Mesenchymal stem cell (in vitro differentiated cells and primary cell): Measurements from ENCODE around the gene RIPK1.

ENCODE experiments used
- DNase-seq: peaks from one replicate; pipeline ENCODE4 v3.0.0-alpha.2; 2013
- H2AFZ ChIP-seq: one replicate; pipeline ENCODE4 v1.6.1; 2013; ENCODE audit warnings: low read depth, mild to moderate bottlenecking, control low read depth, inconsistent platforms, low read length, moderate library complexity
- H2AK5ac ChIP-seq: 2 replicates; pipeline ENCODE4 v1.6.1; 2013; ENCODE audit warnings: low read length, moderate library complexity, mild to moderate bottlenecking, inconsistent platforms; ENCODE audit not compliant: severe bottlenecking
- H2BK120ac ChIP-seq: one replicate; pipeline ENCODE4 v1.6.1; 2013; ENCODE audit warnings: low read depth, mild to moderate bottlenecking, inconsistent platforms, low read length, moderate library complexity
- H2BK12ac ChIP-seq, 2 experiments: one replicate each; pipeline ENCODE4 v1.6.1; 2013; ENCODE audit warnings: inconsistent platforms in 2 of 2, low read length in 2 of 2, mild to moderate bottlenecking in 2 of 2, moderate library complexity in 2 of 2, control low read depth in 1 of 2
- H2BK15ac ChIP-seq: one replicate; pipeline ENCODE4 v1.6.1; 2013; ENCODE audit warnings: mild to moderate bottlenecking, low read depth, inconsistent platforms; ENCODE audit not compliant: poor library complexity, severe bottlenecking
- H2BK5ac ChIP-seq: 2 replicates; pipeline ENCODE4 v1.6.1; 2013; ENCODE audit warnings: low read depth, mild to moderate bottlenecking, low read length, control low read depth, inconsistent platforms; ENCODE audit not compliant: poor library complexity, severe bottlenecking
- H3K14ac ChIP-seq, 2 experiments: one replicate each; pipeline ENCODE4 v1.6.1; 2013; ENCODE audit warnings: inconsistent platforms in 2 of 2, low read length in 2 of 2, control low read depth in 1 of 2, mild to moderate bottlenecking in 1 of 2, moderate library complexity in 1 of 2
- H3K18ac ChIP-seq, 2 experiments: one replicate each; pipeline ENCODE4 v1.6.1; 2013; ENCODE audit warnings: inconsistent platforms in 2 of 2, low read length in 2 of 2, control low read depth in 1 of 2, low read depth in 1 of 2, mild to moderate bottlenecking in 1 of 2
- H3K23ac ChIP-seq, 2 experiments: one replicate each; pipeline ENCODE4 v1.6.1; 2013; ENCODE audit warnings: inconsistent platforms in 2 of 2, low read length in 2 of 2, mild to moderate bottlenecking in 2 of 2, moderate library complexity in 2 of 2, control low read depth in 1 of 2
- H3K27ac ChIP-seq: 2 replicates; pipeline ENCODE4 v1.5.1; 2013; ENCODE audit warnings: mild to moderate bottlenecking, moderate library complexity, low read length, control low read depth, inconsistent platforms; ENCODE audit not compliant: poor library complexity, severe bottlenecking
- H3K27me3 ChIP-seq, 2 experiments: 2 replicates each; pipeline versions ENCODE4 v1.6.1 to v1.7.0; 2013; ENCODE audit warnings: low read length in 2 of 2, mild to moderate bottlenecking in 2 of 2, moderate library complexity in 2 of 2, control low read depth in 1 of 2, inconsistent platforms in 1 of 2; ENCODE audit not compliant: control insufficient read depth in 1 of 2, insufficient read depth in 1 of 2
- H3K36me3 ChIP-seq, 2 experiments: 2 replicates each; pipeline versions ENCODE4 v1.6.1 to v1.7.0; 2013; ENCODE audit warnings: low read length in 2 of 2, control low read depth in 1 of 2, inconsistent platforms in 1 of 2, low read depth in 1 of 2, mild to moderate bottlenecking in 1 of 2; ENCODE audit not compliant: insufficient read depth in 2 of 2, control insufficient read depth in 1 of 2
- H3K4ac ChIP-seq, 2 experiments: one replicate each; pipeline ENCODE4 v1.6.1; 2013; ENCODE audit warnings: inconsistent platforms in 2 of 2, low read length in 2 of 2, mild to moderate bottlenecking in 2 of 2, moderate library complexity in 2 of 2, control low read depth in 1 of 2, low read depth in 1 of 2
- H3K4me1 ChIP-seq: 2 replicates; pipeline ENCODE4 v1.6.1; 2013; ENCODE audit warnings: low read depth, low read length, control low read depth; ENCODE audit not compliant: control insufficient read depth, insufficient read depth
- H3K4me2 ChIP-seq: 2 replicates; pipeline ENCODE4 v1.6.1; 2013; ENCODE audit warnings: low read length, mild to moderate bottlenecking, inconsistent platforms; ENCODE audit not compliant: poor library complexity, severe bottlenecking
- H3K4me3 ChIP-seq, 2 experiments: 2 replicates each; pipeline versions ENCODE4 v1.5.1 to v1.7.0; 2013; ENCODE audit warnings: low read length in 2 of 2, mild to moderate bottlenecking in 2 of 2, control low read depth in 1 of 2, low read depth in 1 of 2; ENCODE audit not compliant: insufficient read depth in 1 of 2
- H3K79me1 ChIP-seq: replicated peaks from 2 replicates; pipeline ENCODE4 v1.6.1; 2013; ENCODE audit warnings: mild to moderate bottlenecking, control low read depth, low read length, inconsistent platforms; ENCODE audit not compliant: poor library complexity, severe bottlenecking
- H3K9ac ChIP-seq: 2 replicates; pipeline ENCODE4 v1.7.0; 2013; ENCODE audit warnings: mild to moderate bottlenecking, low read length, moderate library complexity
- H3K9me3 ChIP-seq: 2 replicates; pipeline ENCODE4 v1.7.0; 2013; ENCODE audit warnings: mild to moderate bottlenecking, low read length; ENCODE audit not compliant: control insufficient read depth
- H4K8ac ChIP-seq: one replicate; pipeline ENCODE4 v1.6.1; 2013; ENCODE audit warnings: inconsistent platforms, mild to moderate bottlenecking, low read length, moderate library complexity
- H4K91ac ChIP-seq: one replicate; pipeline ENCODE4 v1.6.1; 2013; ENCODE audit warnings: mild to moderate bottlenecking, low read length, inconsistent platforms
- WGBS: methylation state at CpG from one replicate; pipeline ENCODE4 v1.1.7; 2013; ENCODE audit warnings: mixed read lengths; 5-methylcytosine and 5-hydroxymethylcytosine counted together

RIPK1 gene

DNA sequence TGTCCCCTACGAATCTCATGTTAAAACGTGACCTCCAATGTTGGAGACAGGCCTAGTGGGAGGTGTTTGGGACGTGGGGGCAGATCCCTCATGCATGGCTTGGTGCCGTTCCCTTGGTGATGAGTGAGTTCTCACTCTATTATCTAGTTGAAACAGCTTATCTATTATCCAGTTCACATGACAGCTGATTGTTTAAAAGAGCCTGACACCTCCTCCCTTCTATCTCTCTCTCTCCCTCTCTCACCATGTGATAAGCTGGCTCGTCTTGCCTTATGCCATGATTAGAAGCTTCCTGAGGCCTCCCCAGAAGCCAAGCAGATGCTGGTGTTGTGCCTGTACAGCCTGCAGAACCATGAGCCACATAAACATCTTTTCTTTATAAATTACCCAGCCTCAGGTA is 32.9 kb upstream of the RIPK1 start:
- no peaks in the 10 kb centered on the region for H3K27me3 ChIP-seq
- no peak overlapping the region for H3K4me3 ChIP-seq
- H4K8ac ChIP-seq: no peak overlapping the region
- H3K4me1 ChIP-seq: no peaks in the 10 kb centered on the region
- no peaks in the 10 kb centered on the region for H3K79me1 ChIP-seq
- no peak overlapping the region for H3K14ac ChIP-seq
- WGBS: 71% methylated on average over 4 of the region's 5 CpGs
- no peak overlapping the region for H2BK120ac ChIP-seq
- H2BK15ac ChIP-seq: no peak overlapping the region
- no peak overlapping the region for H4K91ac ChIP-seq
- no peaks in the 10 kb centered on the region for H3K36me3 ChIP-seq
- H3K9me3 ChIP-seq: no peaks in the 10 kb centered on the region
- no peak overlapping the region for H2AFZ ChIP-seq
- no peak overlapping the region for H2BK5ac ChIP-seq
- DNase-seq: no peak
- no peak overlapping the region for H3K4ac ChIP-seq
- no peak overlapping the region for H2BK12ac ChIP-seq
- no peak overlapping the region for H3K4me2 ChIP-seq
- H2AK5ac ChIP-seq: no peak overlapping the region
- no peak overlapping the region for H3K23ac ChIP-seq
- no peak overlapping the region for H3K9ac ChIP-seq
- H3K18ac ChIP-seq: no peak overlapping the region
- H3K27ac ChIP-seq: no peak overlapping the region

- Histone ChIP-seq H3K18ac (no peak overlapping the region), H3K27ac (no peak overlapping the region), H2BK5ac (no peak overlapping the region), H4K8ac (no peak overlapping the region), H2BK12ac (no peak overlapping the region), H3K4me3 (no peak overlapping the region), H3K4ac (no peak overlapping the region), H2AK5ac (no peak overlapping the region), H3K4me1 (no peaks in the 10 kb centered on the region), H3K14ac (no peak overlapping the region), H3K9me3 (no peaks in the 10 kb centered on the region), H3K79me1 (no peaks in the 10 kb centered on the region), H2BK120ac (no peak overlapping the region), H3K4me2 (no peak overlapping the region), H3K23ac (no peak overlapping the region), H2BK15ac (no peak overlapping the region), H3K36me3 (no peaks in the 10 kb centered on the region), H3K27me3 (no peaks in the 10 kb centered on the region), H4K91ac (no peak overlapping the region), H2AFZ (no peak overlapping the region), H3K9ac (no peak overlapping the region)
- 85% methylated on average over 19 of the region's 19 CpGs for WGBS
- no peak for DNase-seq
Measured at GRCh38 chr6:3036861-3037637, 31.2 kb upstream of the RIPK1 start.

DNA sequence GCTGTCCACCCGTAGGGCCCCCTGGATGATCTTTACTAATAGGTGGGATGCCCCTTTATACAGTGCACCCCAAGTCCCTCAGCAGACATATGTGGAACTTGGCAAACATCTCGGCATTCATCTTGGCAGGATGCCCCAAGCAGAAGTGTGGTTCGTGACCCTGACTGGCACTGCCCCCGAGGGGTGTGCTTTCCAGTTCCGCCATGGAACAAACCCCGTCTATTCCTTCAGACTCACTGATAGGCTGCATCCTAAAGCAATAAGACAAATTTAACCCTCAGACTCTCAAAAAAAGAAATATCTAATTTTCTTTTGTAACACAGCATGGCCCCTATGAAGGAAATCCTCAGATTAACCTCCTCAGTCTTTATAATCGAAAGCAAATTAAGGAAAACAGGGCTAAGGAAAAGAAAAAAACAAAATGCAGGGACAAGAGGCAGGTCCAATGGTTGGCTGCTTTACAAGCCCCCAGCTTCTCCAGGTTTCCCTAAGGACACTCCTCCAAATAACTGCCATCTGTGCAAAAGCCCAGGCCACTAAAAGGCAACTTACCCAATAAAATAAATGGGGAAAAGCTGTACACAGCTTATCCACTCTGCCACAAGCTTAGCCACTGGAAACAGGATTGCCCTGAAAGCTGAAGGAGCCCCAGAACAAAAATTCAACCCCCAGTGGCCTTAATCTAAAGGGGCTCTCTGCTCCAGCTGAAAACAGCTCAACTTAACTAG is 30.5 kb upstream of the RIPK1 start:
- no peaks in the 10 kb centered on the region for H3K79me1 ChIP-seq
- H2AK5ac ChIP-seq: no peak overlapping the region
- H3K27ac ChIP-seq: no peak overlapping the region
- H3K4me2 ChIP-seq: no peak overlapping the region
- no peak overlapping the region for H3K18ac ChIP-seq
- H3K4me1 ChIP-seq: no peaks in the 10 kb centered on the region
- H3K36me3 ChIP-seq: no peaks in the 10 kb centered on the region
- H3K27me3 ChIP-seq: no peaks in the 10 kb centered on the region
- H3K23ac ChIP-seq: no peak overlapping the region
- no peak overlapping the region for H3K4me3 ChIP-seq
- no peak overlapping the region for H2AFZ ChIP-seq
- H3K9me3 ChIP-seq: no peaks in the 10 kb centered on the region
- H2BK15ac ChIP-seq: no peak overlapping the region
- no peak overlapping the region for H4K91ac ChIP-seq
- H3K9ac ChIP-seq: no peak overlapping the region
- H3K4ac ChIP-seq: no peak overlapping the region
- H2BK12ac ChIP-seq: no peak overlapping the region
- 96% methylated on average over 7 of the region's 7 CpGs for WGBS
- H3K14ac ChIP-seq: no peak overlapping the region
- H4K8ac ChIP-seq: no peak overlapping the region
- no peak overlapping the region for H2BK120ac ChIP-seq
- H2BK5ac ChIP-seq: no peak overlapping the region
- DNase-seq: no peak

DNA sequence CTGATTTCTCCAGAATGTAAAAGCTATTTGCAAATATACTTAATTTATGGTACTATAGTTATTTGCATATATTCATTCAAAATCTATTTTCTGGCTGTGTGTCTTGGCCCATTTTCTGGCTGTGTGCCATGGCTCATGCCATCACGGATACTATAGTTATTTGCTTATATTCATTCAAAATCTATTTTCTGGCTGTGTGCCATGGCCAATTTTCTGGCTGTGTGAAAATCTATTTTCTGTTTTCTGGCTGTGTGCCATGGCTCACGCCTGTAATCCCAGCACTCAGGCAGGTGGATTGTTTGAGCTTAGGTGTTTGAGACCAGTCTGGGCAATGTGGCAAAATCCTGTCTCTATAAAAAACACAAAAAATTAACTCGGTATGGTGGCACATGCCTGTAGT is 28.9 kb upstream of the RIPK1 start:
- no peak overlapping the region for H3K9ac ChIP-seq
- no peak overlapping the region for H2BK5ac ChIP-seq
- H3K4me1 ChIP-seq: no peaks in the 10 kb centered on the region
- 100% methylated on average over 2 of the region's 3 CpGs for WGBS
- H3K27me3 ChIP-seq: no peaks in the 10 kb centered on the region
- no peak overlapping the region for H3K18ac ChIP-seq
- no peak overlapping the region for H3K23ac ChIP-seq
- no peaks in the 10 kb centered on the region for H3K79me1 ChIP-seq
- no peak overlapping the region for H3K4me3 ChIP-seq
- H3K27ac ChIP-seq: no peak overlapping the region
- H2BK12ac ChIP-seq: no peak overlapping the region
- H4K91ac ChIP-seq: no peak overlapping the region
- no peak overlapping the region for H3K4ac ChIP-seq
- H2AFZ ChIP-seq: no peak overlapping the region
- H3K9me3 ChIP-seq: no peaks in the 10 kb centered on the region
- no peak overlapping the region for H2BK15ac ChIP-seq
- no peak overlapping the region for H4K8ac ChIP-seq
- no peak overlapping the region for H3K14ac ChIP-seq
- DNase-seq: no peak
- no peaks in the 10 kb centered on the region for H3K36me3 ChIP-seq
- H2BK120ac ChIP-seq: no peak overlapping the region
- no peak overlapping the region for H3K4me2 ChIP-seq
- H2AK5ac ChIP-seq: no peak overlapping the region
